Heart right ventricle (tissue), 16 donors: Measurements from ENCODE around the gene CAST. TPM values are rescaled to one million over a fixed set of nuclear protein-coding genes. Genes with fewer than 3 reads are reported as not detected.
A peak's percentile ranks its signal among the peaks of the same experiment; 100 is the strongest.

Experiments used
- ATAC-seq, 8 donors: fragments of 200-7000 bp; cut with Tn5 transposase; one replicate each; pipeline ENCODE4 v1.9.1; 2020; ENCODE audit warnings: mild to moderate bottlenecking in 8 of 8, moderate library complexity in 8 of 8, moderate number of reproducible peaks in 1 of 8
- DNase-seq, 2 donors: peaks; one replicate each; pipeline ENCODE4 v3.0.0-alpha.2; 2020
- H3K27ac ChIP-seq, 10 donors: fragments of 200-600 bp; sonication (generic) in 2 of 10; one replicate each; pipeline versions ENCODE4 v1.5.0 to v1.8.0; 2020 to 2022; ENCODE audit warnings: mild to moderate bottlenecking in 3 of 10
- H3K27me3 ChIP-seq, 7 donors: fragments of 200-600 bp; one replicate each; pipeline ENCODE4 v1.8.0; 2021 to 2022; ENCODE audit warnings: mild to moderate bottlenecking in 2 of 7
- H3K36me3 ChIP-seq, 9 donors: fragments of 200-600 bp; sonication (generic) in 1 of 9; one replicate each; pipeline versions ENCODE4 v1.5.0 to v1.8.0; 2020 to 2022; ENCODE audit warnings: mild to moderate bottlenecking in 2 of 9
- H3K4me1 ChIP-seq, 9 donors: fragments of 200-600 bp; sonication (generic) in 1 of 9; one replicate each; pipeline versions ENCODE4 v1.5.0 to v1.8.0; 2020 to 2022; ENCODE audit warnings: mild to moderate bottlenecking in 4 of 9
- H3K4me3 ChIP-seq, 10 donors: fragments of 200-600 bp; sonication (generic) in 2 of 10; one replicate each; pipeline versions ENCODE4 v1.5.0 to v1.8.0; 2020 to 2022; ENCODE audit warnings: mild to moderate bottlenecking in 7 of 10, moderate library complexity in 2 of 10
- H3K9me3 ChIP-seq, 11 donors: fragments of 200-600 bp in 10 of 11; sonication (generic) in 2 of 11; one replicate each; pipeline versions ENCODE4 v1.5.0 to v1.8.0; 2013 to 2022; ENCODE audit warnings: mild to moderate bottlenecking in 2 of 11, control low read depth in 1 of 11, moderate library complexity in 1 of 11
- CTCF ChIP-seq, 9 donors: fragments of 200-600 bp; sonication (generic) in 2 of 9; IDR thresholded peaks; one replicate each; pipeline versions ENCODE4 v1.5.0 to v1.8.0; 2021 to 2022; ENCODE audit warnings: antibody characterized with exemption in 9 of 9, mild to moderate bottlenecking in 5 of 9, moderate library complexity in 1 of 9
- WGBS, 2 donors: extraction: QIAGEN DNeasy Blood & Tissue Kit; methylation state at CpG; one replicate each; pipeline ENCODE4 v1.1.7; 2013; ENCODE audit warnings: inconsistent platforms in 1 of 2; 5-methylcytosine and 5-hydroxymethylcytosine counted together
- intact Hi-C, 10 donors: fragments of 100-400 bp; cut with DNase I; formaldehyde crosslinking; loops; one replicate each; pipeline versions ENCODE4 v1.11.1 to v1.14.2; 2022
- polyA plus RNA-seq, 2 donors: library from polyadenylated mRNA; stranded (reverse); fragments of 200-250 nt; gene quantifications; one replicate each; pipeline ENCODE4 v1.2.3, GENCODE V29; 2013
- total RNA-seq, 10 donors: library from RNA; stranded (reverse); fragmentation: NEBNext Ultra II Directional in 3 of 10; extraction: Animal tissue kit (Norgen Biotek cat#: 25700) in 3 of 10; gene quantifications; one replicate each; pipeline versions ENCODE4 v1.2.1 to v1.2.4, GENCODE V29; 2021 to 2023
- donor health status: Arrhythmogenic right ventricular cardiomyopathy.
- donor health status: ischemic (EF 13 %, LVEDD 7.1; RV severe dilation, severe dysfunction).
- donor health status: healthy with polysubstance abuse.
- donor health status: DM: no; HTN: yes; CAD: no.
- donor health status: DM: no; HTN: no; CAD: no.
- donor health status: ischemic (EF 25% LVEDD 6.9; RV normal size, moderate dysfunction).
- donor health status: ischemic (EF 25% LVEDD 5.7; RV mildly dilated, moderate dysfunction).
- donor health status: healthy.
- donor health status: DM: yes; HTN: yes; CAD: no.
- donor health status: Ischemic cardiomyopathy.
- donor health status: ischemic (EF 35%, LVEDD 5.7; RV mildly dilated, moderate dysfunction).
- donor health status: nonischemic (EF 11% LVEDD 7.7; RV severe dilation, severe dysfunction).
- donor health status: DM: yes; HTN: yes; CAD: no.
- donor health status: PGD.
- donor health status: ischemic (EF 29% LVEDD 5.4; RV normal size, mild dysfunction).
- donor health status: nonischemic (EF 23%, LVEDD 6.1; RV moderate dilation, normal function).

The CAST gene
- total and polyA plus RNA-seq, 12 donors, result 174 to 783 (median 488) TPM

GRCh38 chr5:96629774-96630173, 32.4 kb upstream of the CAST start:
- intact Hi-C loops, result loop anchor here in 2 of 10 donors (5.0 to 10.0 kb wide), 2 partner anchors 33 to 515 kb away; partner anchors contain the start of genes CAST (in 1 of the 2) and LIX1 (in 1 of the 2)
- H3K27ac ChIP-seq, result peak overlapping the region in 4 of 10 donors; percentile 5 to 38 (median 14)
- H3K4me1 ChIP-seq, result peaks cover 0 to 13% (median 7%) of the 10 kb centered on the region in 9 donors
- H3K36me3 ChIP-seq, result no peaks in the 10 kb centered on the region
- ATAC-seq (peak in 7 of 8 donors; percentile 49 to 84 (median 68)), DNase-seq (no peak)
- no peaks in the 10 kb centered on the region for H3K9me3 ChIP-seq
- no peaks in the 10 kb centered on the region for H3K27me3 ChIP-seq
- WGBS, 2 donors, result 32 to 47% methylated on average over 2 of the region's 2 CpGs
- H3K4me3 ChIP-seq, result no peak overlapping the region
- TF ChIP-seq CTCF (IDR thresholded peaks at IDR 0.05), result no peak

GRCh38 chr5:96633820-96634219, 28.4 kb upstream of the CAST start:
- no peak overlapping the region for H3K4me3 ChIP-seq
- H3K27me3 ChIP-seq, result no peaks in the 10 kb centered on the region
- intact Hi-C loops, result no loop called here
- no peak for ATAC-seq
- H3K27ac ChIP-seq, result peak overlapping the region in 1 of 10 donors; percentile 46
- no peaks in the 10 kb centered on the region for H3K36me3 ChIP-seq
- H3K9me3 ChIP-seq, result no peaks in the 10 kb centered on the region
- no peak for DNase-seq
- WGBS, 2 donors, result 78 to 83% methylated on average over 4 of the region's 4 CpGs
- peaks cover 0 to 13% (median 7%) of the 10 kb centered on the region in 9 donors for H3K4me1 ChIP-seq
- TF ChIP-seq CTCF (IDR thresholded peaks at IDR 0.05), result no peak

DNA sequence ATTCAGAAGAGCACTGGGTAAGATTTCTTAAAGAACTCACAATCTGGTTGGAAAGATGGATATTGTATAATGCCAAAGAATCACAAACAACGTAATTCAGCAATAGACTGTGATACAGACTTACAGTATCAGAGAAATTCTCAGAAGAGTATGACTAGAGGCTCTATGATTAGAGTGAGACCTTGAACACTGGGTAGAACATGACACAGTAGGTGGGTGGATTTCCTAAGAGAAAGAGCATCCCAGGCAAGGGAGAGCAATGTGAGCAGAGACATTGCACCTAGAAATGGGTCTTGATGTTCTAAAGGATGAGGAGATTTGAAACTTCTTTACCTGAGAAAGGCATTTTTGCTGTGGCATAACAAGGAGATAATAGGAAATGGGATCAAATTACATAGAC, 27.3 kb upstream of the CAST start:
- no peak for DNase-seq
- Histone ChIP-seq H3K36me3 (no peaks in the 10 kb centered on the region), H3K4me3 (no peak overlapping the region), H3K27me3 (no peaks in the 10 kb centered on the region), H3K27ac (no peak overlapping the region), H3K9me3 (no peaks in the 10 kb centered on the region), H3K4me1 (peaks cover 0 to 13% (median 2%) of the 10 kb centered on the region in 9 donors)
- intact Hi-C loops, result no loop called here
- WGBS, 2 donors, result 80 to 92% methylated on average over 1 of the region's 1 CpG
- TF ChIP-seq CTCF (IDR thresholded peaks at IDR 0.05), result no peak
- ATAC-seq, result no peak

- no peak for ATAC-seq
- no peak for TF ChIP-seq CTCF (IDR thresholded peaks at IDR 0.05)
- H3K9me3 ChIP-seq, result no peaks in the 10 kb centered on the region
- H3K36me3 ChIP-seq, result no peaks in the 10 kb centered on the region
- DNase-seq, result no peak
- no peaks in the 10 kb centered on the region for H3K27me3 ChIP-seq
- no peak overlapping the region for H3K4me3 ChIP-seq
- intact Hi-C loops, result no loop called here
- 53 to 59% methylated on average over 1 of the region's 1 CpG for WGBS, 2 donors
- peaks cover 0 to 13% (median 0%) of the 10 kb centered on the region in 9 donors for H3K4me1 ChIP-seq
- H3K27ac ChIP-seq, result no peak overlapping the region
Observed at GRCh38 chr5:96636046-96636445, 26.1 kb upstream of the CAST start.
